Retinal pigment epithelial cell (primary cell): ENCODE data around the gene ZCCHC7.

Source experiments
- DNase-seq: peaks from one replicate; pipeline ENCODE4 v3.0.0-alpha.2; 2010; ENCODE audit warnings: low read depth
- H3K4me3 ChIP-seq: 2 replicates; pipeline ENCODE4 v1.5.1; 2011; ENCODE audit warnings: mild to moderate bottlenecking, low read length, control low read depth, moderate library complexity
- TF ChIP-seq, protein P1 (sequence below): conservative IDR thresholded peaks from 2 replicates; pipeline ENCODE4 v1.5.1; 2011; ENCODE audit warnings: low read depth, low read length, control low read depth, inconsistent platforms

ZCCHC7 gene

DNA sequence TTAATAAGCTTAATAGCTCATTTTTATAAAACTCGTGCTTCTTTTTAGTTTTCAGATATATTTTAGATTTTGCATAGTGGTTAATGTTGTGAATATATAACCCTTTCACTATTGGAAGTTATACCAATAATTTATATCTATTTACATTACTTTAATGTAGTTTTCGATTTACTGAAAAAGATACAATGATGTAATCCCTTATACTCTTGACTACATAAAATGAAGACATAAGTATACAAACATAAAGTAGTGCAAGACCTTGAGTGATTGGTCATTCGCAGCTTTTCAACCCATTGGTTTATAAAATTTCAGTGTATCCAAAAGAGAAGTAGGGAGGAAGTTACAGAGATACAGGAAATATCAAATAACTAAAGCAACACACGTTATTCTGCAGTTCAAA, 217.8 kb downstream of the ZCCHC7 start:
- DNase-seq: no peak
- TF ChIP-seq, protein P1, sequence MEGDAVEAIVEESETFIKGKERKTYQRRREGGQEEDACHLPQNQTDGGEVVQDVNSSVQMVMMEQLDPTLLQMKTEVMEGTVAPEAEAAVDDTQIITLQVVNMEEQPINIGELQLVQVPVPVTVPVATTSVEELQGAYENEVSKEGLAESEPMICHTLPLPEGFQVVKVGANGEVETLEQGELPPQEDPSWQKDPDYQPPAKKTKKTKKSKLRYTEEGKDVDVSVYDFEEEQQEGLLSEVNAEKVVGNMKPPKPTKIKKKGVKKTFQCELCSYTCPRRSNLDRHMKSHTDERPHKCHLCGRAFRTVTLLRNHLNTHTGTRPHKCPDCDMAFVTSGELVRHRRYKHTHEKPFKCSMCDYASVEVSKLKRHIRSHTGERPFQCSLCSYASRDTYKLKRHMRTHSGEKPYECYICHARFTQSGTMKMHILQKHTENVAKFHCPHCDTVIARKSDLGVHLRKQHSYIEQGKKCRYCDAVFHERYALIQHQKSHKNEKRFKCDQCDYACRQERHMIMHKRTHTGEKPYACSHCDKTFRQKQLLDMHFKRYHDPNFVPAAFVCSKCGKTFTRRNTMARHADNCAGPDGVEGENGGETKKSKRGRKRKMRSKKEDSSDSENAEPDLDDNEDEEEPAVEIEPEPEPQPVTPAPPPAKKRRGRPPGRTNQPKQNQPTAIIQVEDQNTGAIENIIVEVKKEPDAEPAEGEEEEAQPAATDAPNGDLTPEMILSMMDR: no peak
- no peak overlapping the region for H3K4me3 ChIP-seq

DNA sequence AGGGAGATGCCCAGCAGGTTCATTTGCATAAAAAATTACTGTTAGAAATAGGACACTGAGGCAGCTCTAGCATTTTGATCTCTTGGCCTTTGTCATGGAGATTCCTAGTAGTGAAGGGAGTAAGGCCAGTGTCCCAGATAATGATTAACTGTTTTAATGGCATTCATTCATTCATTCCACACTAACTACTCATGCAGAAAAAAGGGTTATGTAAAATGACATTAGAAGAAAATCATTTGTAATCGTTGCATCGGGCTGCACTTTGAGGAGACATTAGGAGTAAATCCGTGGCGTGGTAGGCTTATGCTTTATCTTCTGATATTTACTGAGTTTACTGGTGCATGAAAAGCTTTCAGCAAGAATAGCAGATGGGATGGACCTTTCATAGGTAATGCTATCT, 219.5 kb downstream of the ZCCHC7 start:
- DNase-seq: no peak
- H3K4me3 ChIP-seq: no peak overlapping the region
- TF ChIP-seq, protein P1: no peak

DNA sequence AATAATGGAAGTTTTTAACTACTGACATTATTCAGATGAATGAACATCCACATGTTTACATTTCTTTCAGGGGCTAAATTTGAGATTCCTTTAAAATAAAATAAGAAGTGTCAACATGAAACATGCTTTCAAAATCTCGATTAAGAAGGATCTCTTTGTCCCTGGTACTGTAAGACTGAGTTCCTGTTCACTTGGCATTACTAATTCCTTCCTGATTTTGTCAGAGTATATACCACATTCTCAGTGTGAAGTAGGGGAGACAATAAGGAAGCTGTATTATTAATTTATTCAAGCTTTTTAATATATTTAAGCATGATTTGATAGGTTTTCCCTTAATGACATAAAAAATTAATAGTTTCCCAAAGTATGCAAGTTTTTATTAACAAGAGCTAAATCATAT, 220.6 kb downstream of the ZCCHC7 start:
- H3K4me3 ChIP-seq: no peak overlapping the region
- TF ChIP-seq, protein P1: no peak
- DNase-seq: no peak

DNA sequence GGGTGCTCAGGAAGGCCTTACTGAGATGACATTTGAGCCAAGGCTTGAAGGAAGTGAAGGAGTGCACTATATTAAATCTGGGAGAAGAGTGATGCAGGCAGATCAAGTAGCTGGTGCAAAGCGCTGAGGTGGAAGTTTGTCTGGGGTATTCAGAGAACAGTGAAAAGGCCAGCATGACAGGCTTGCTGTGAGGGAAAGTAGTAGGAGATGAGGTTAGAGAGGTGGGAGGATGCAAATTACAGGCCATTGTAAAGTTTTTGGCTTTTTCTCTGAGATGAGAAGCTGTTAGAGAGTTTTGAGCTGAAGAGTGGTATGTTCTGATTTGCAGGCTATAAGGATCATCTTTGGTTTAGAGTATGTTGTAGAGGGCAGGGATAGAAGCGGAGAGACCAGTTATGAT, 221.3 kb downstream of the ZCCHC7 start:
- no peak for DNase-seq
- no peak overlapping the region for H3K4me3 ChIP-seq
- TF ChIP-seq, protein P1: no peak

DNA sequence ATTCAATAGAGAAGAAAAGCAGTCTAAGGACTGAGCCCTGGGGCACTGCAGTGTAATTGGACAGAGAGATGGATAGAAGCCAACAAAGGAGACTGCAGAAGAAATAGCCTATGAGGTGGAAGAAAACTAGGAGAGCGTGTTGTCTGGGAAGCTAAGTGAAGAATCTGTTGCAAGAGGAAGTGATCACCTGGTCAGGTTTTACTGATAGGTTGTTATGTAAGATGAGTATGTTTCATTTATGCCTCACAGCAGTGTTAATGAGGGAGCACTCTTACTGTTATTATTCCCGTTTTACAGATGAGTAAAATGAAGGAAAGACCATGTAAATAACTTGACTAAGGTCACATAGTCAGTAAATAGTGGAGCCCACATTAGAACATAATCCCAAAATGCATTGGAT, 222.1 kb downstream of the ZCCHC7 start:
- no peak overlapping the region for H3K4me3 ChIP-seq
- TF ChIP-seq, protein P1: no peak
- no peak for DNase-seq

DNA sequence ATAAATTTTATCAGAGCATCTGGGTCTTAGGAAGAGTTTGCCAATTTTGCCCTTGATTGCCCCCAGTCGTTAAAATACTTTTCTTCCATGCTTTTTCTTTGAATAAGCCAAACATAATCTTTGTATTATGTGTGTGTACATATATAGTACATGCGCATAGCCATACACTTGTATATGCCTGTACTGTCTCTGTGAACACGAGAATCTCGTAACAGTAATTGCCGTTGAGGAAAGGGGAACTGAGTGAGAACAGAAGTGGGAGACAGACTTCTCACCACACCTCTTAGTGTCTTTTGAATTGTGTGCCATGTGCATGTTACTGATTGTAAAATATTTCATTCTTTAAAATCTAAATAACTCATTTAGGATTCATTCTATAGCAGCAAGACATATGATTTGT, 222.5 kb downstream of the ZCCHC7 start:
- H3K4me3 ChIP-seq: no peak overlapping the region
- DNase-seq: no peak
- TF ChIP-seq, protein P1: no peak

DNA sequence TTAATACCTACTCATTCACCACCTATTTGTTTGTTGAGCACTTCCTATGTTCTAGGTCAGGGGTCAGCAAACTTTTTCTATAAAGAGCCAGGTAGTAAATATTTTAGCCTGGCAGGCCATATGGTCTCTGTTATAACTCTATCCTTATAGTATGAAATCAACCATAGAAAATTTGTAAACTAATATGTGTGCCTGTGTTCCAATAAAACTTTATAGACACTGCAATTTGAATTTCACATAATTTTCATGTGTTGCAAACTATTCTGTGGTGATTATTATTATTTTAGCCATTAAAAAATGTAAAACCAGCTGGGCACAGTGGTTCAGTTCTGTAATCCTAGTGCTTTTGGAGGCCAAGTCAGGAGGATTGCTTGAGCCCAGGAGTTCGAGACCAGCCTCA, 223.3 kb downstream of the ZCCHC7 start:
- H3K4me3 ChIP-seq: no peak overlapping the region
- no peak for DNase-seq
- TF ChIP-seq, protein P1: no peak
